ENCODE data around the gene IL26. TPM values are rescaled to one million over a fixed set of nuclear protein-coding genes. Genes with fewer than 3 reads are reported as not detected.

Gene IL26
- total and polyA plus RNA-seq, 9 donors, result not detected

GRCh38 chr12:68253504-68253903, 27.9 kb upstream of the IL26 start, which contains the start of gene IL22:
IL22 (minus strand) TSS chr12:68253604; CDS start chr12:68253448, 156 bp downstream.
- H3K36me3 ChIP-seq, result no peaks in the 10 kb centered on the region
- intact Hi-C loops (cut with DNase I), result no loop called here
- WGBS, 3 donors, result 81 to 92% (median 85%) methylated on average over 7 of the region's 7 CpGs
- no peak for DNase-seq
- no peaks in the 10 kb centered on the region for H3K4me1 ChIP-seq (ENCODE audit: insufficient read depth)
- no peak within 1 kb of the TSS for H3K27ac ChIP-seq
- no peaks in the 10 kb centered on the region for H3K27me3 ChIP-seq
- TF ChIP-seq POLR2A (IDR thresholded peaks at IDR 0.05) (no peak), CTCF (IDR thresholded peaks at IDR 0.05) (no peak), EP300 (IDR thresholded peaks at IDR 0.05) (no peak)
- H3K4me3 ChIP-seq, result no peak within 1 kb of the TSS
- no peaks in the 10 kb centered on the region for H3K9me3 ChIP-seq

- no peak overlapping the region for H3K27ac ChIP-seq
- H3K4me1 ChIP-seq (ENCODE audit: insufficient read depth), result no peaks in the 10 kb centered on the region
- 92 to 97% (median 96%) methylated on average over 5 of the region's 5 CpGs for WGBS, 3 donors
- H3K4me3 ChIP-seq, result no peak overlapping the region
- H3K36me3 ChIP-seq, result no peaks in the 10 kb centered on the region
- intact Hi-C loops (cut with DNase I), result no loop called here
- TF ChIP-seq POLR2A (IDR thresholded peaks at IDR 0.05) (no peak), EP300 (IDR thresholded peaks at IDR 0.05) (no peak), CTCF (IDR thresholded peaks at IDR 0.05) (no peak)
- no peaks in the 10 kb centered on the region for H3K9me3 ChIP-seq
- no peak for DNase-seq
- no peaks in the 10 kb centered on the region for H3K27me3 ChIP-seq
Measured at GRCh38 chr12:68252077-68252476, 26.5 kb upstream of the IL26 start.

- WGBS, 3 donors, result 84 to 89% (median 86%) methylated on average over 3 of the region's 3 CpGs
- peaks cover 8% of the 10 kb centered on the region for H3K4me1 ChIP-seq (ENCODE audit: insufficient read depth)
- no peak overlapping the region for H3K27ac ChIP-seq
- H3K9me3 ChIP-seq, result no peaks in the 10 kb centered on the region
- H3K36me3 ChIP-seq, result no peaks in the 10 kb centered on the region
- no peak overlapping the region for H3K4me3 ChIP-seq
- TF ChIP-seq POLR2A (IDR thresholded peaks at IDR 0.05), result no peak
- no peak for TF ChIP-seq CTCF (IDR thresholded peaks at IDR 0.05)
- no peak for TF ChIP-seq EP300 (IDR thresholded peaks at IDR 0.05)
- no peak for DNase-seq
- intact Hi-C loops (cut with DNase I), result no loop called here
- no peaks in the 10 kb centered on the region for H3K27me3 ChIP-seq
Measured at GRCh38 chr12:68250454-68250853, 24.8 kb upstream of the IL26 start.

DNA sequence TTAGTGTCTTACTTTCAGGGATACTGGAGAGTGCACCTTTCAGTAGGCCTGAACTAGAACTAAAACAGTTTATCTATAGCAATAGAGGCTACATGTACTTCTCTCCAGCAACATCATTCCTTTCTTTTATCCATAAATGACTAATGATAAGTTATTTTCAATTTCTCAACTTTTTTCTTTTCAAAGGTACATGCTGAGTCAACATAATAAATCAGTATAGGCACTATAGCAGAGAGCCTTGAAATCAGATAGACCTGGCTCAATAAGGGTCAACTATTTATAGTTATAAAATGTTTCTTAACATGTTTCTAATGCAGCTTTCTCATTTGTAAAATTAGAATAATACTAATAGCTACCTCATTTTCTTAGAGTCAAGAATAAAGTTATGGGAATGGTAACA, 22.2 kb upstream of the IL26 start:
- TF ChIP-seq POLR2A (IDR thresholded peaks at IDR 0.05), result no peak
- TF ChIP-seq EP300 (IDR thresholded peaks at IDR 0.05), result no peak
- TF ChIP-seq CTCF (IDR thresholded peaks at IDR 0.05), result no peak
- no peaks in the 10 kb centered on the region for H3K9me3 ChIP-seq
- no peaks in the 10 kb centered on the region for H3K27me3 ChIP-seq
- intact Hi-C loops (cut with DNase I), result no loop called here
- no peaks in the 10 kb centered on the region for H3K36me3 ChIP-seq
- no peak overlapping the region for H3K4me3 ChIP-seq
- DNase-seq, result no peak
- no peak overlapping the region for H3K27ac ChIP-seq
- peaks cover 8% of the 10 kb centered on the region for H3K4me1 ChIP-seq (ENCODE audit: insufficient read depth)
